HepG2 (cell line): ENCODE measurements around the gene CAMSAP1. TPM values are rescaled to one million over a fixed set of nuclear protein-coding genes. Genes with fewer than 3 reads are reported as not detected.

Experiments
- AGO2 ChIP-seq: fragments of 200-400 bp; formaldehyde crosslinking; optimal IDR thresholded peaks from 2 replicates; pipeline ENCODE3; 2017; ENCODE audit warnings: mild to moderate bottlenecking, low read depth, low read length, moderate library complexity
- ASH2L ChIP-seq: fragments of 300-600, 200-600 bp; sonication (generic); IDR thresholded peaks from 2 replicates; pipeline ENCODE4 v1.7.0; 2017; ENCODE audit warnings: low read depth, mild to moderate bottlenecking, moderate library complexity, mixed read lengths, low read length; ENCODE audit not compliant: insufficient read length
- EZH2 ChIP-seq: conservative IDR thresholded peaks from 2 replicates; pipeline ENCODE4 v1.6.1; 2012; ENCODE audit warnings: mild to moderate bottlenecking, low read depth, low read length, moderate library complexity
- KDM1A ChIP-seq: IDR thresholded peaks from 2 replicates; pipeline ENCODE4 v1.6.1; 2016; ENCODE audit warnings: missing compliant biosample characterization
- NCOA5 ChIP-seq: sonication (generic); formaldehyde crosslinking; IDR thresholded peaks from 2 replicates; pipeline ENCODE4 v1.4.0; 2020; ENCODE audit warnings: missing genetic modification reagents
- NPAS2 ChIP-seq: sonication (generic); formaldehyde crosslinking; IDR thresholded peaks from 2 replicates; pipeline ENCODE4 v1.8.0; 2022; ENCODE audit warnings: mild to moderate bottlenecking, missing genetic modification reagents, borderline replicate concordance
- SP2 ChIP-seq: sonication (generic); formaldehyde crosslinking; IDR thresholded peaks from 2 replicates; pipeline ENCODE4 v1.5.1; 2020; ENCODE audit warnings: mild to moderate bottlenecking, missing genetic modification reagents
- TEAD3 ChIP-seq: optimal IDR thresholded peaks from 2 replicates; pipeline ENCODE3; 2016; ENCODE audit warnings: borderline replicate concordance
- ZNF337 ChIP-seq: sonication (generic); formaldehyde crosslinking; IDR thresholded peaks from 2 replicates; pipeline ENCODE4 v1.5.1; 2020; ENCODE audit warnings: missing genetic modification reagents, low read depth, mild to moderate bottlenecking, borderline replicate concordance
- ZNF468 ChIP-seq: sonication (generic); formaldehyde crosslinking; IDR thresholded peaks from 2 replicates; pipeline ENCODE4 v1.8.0; 2022; ENCODE audit warnings: mild to moderate bottlenecking, moderate library complexity, missing genetic modification reagents
- polyA plus RNA-seq, 8 experiments: library from polyadenylated mRNA; depleted of rRNA in 3 of 8; stranded (reverse) in 7 of 8; unstranded in 1 of 8; fragments of >200 nt; fragmentation: Illumina TruSeq in 4 of 8; extraction: Trizol in 4 of 8; gene quantifications; 2 replicates each; pipeline versions ENCODE4 v1.2.1 to v1.2.3, GENCODE V29; 2011 to 2016; ENCODE audit warnings: low read depth in 4 of 8, missing spikeins in 1 of 8, mixed read lengths in 1 of 8; ENCODE audit not compliant: insufficient read depth in 1 of 8
- total RNA-seq, 5 experiments: library from RNA; depleted of rRNA; stranded (reverse); fragments of >200 nt; fragmentation: Illumina TruSeq; extraction: Trizol; gene quantifications; 2 replicates each; pipeline ENCODE4 v1.2.3, GENCODE V29; 2016; ENCODE audit warnings: low read depth in 1 of 5
- TF ChIP-seq, protein P1 (sequence below): sonication (generic); formaldehyde crosslinking; IDR thresholded peaks from 2 replicates; pipeline ENCODE4 v1.4.0; 2020; ENCODE audit warnings: mild to moderate bottlenecking, missing genetic modification reagents
- TF ChIP-seq, protein P2 (sequence below): sonication (generic); formaldehyde crosslinking; IDR thresholded peaks from 2 replicates; pipeline ENCODE4 v1.4.0; 2020; ENCODE audit warnings: missing genetic modification reagents
- TF ChIP-seq, protein P3 (sequence below): sonication (generic); formaldehyde crosslinking; IDR thresholded peaks from 2 replicates; pipeline ENCODE4 v1.5.0; 2020; ENCODE audit warnings: mild to moderate bottlenecking, missing genetic modification reagents, borderline replicate concordance
- TF ChIP-seq, protein P4 (sequence below): sonication (generic); formaldehyde crosslinking; conservative IDR thresholded peaks from 2 replicates; pipeline ENCODE4 v1.8.1; 2023; ENCODE audit warnings: missing genetic modification reagents

The CAMSAP1 gene
- total and polyA plus RNA-seq, 2 of the 13 experiments (the other 11 are each of a cell fraction or from before 2014, with no cell fraction given), result 3.8 to 12.4 TPM

DNA sequence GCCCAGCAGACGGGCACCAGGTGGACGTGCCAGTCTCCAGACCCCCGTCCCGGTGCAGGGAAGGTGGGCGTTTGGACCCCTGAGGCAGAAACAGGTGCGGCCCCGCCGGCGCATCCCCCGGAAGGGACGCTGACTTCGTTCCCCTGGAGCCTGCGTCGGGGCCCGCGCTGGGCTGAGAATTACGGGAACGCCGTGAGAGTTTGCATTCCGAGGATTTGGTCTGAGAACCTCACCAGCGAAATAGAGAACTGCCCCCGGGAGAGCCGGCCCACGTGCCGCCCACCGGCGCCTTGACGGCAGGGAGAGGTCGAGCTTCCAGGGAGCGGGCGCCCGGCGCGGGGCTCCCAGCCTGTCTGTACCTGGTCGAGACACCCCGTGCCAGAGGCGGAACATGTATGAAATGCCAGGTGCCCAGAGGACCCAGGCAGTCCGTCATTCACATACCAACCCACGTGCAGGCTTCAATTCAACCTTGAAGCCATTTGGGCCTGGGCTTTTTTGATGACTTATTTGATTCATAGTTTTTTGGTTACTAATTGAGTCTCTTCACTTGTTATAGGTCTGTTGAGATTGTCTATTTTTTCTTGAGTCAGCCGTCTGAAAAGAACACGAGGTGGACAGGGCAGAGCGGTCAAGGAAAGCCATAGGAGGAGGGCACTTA lies 877 bp upstream of the CAMSAP1 start (continued):
- TF ChIP-seq EZH2 (no peak), SP2 (CRISPR knock-in tag) (no peak), ASH2L (peak; percentile 41), NCOA5 (CRISPR knock-in tag) (no peak), ZNF337 (CRISPR knock-in tag) (no peak), ZNF468 (0 out of 2 replicates have a peak, but pooled peaks have one; percentile 52), KDM1A (CRISPR knock-in tag) (no peak), AGO2 (peak; percentile 77), NPAS2 (CRISPR knock-in tag) (no peak), TEAD3 (CRISPR knock-in tag) (no peak)
- TF ChIP-seq, protein P1, sequence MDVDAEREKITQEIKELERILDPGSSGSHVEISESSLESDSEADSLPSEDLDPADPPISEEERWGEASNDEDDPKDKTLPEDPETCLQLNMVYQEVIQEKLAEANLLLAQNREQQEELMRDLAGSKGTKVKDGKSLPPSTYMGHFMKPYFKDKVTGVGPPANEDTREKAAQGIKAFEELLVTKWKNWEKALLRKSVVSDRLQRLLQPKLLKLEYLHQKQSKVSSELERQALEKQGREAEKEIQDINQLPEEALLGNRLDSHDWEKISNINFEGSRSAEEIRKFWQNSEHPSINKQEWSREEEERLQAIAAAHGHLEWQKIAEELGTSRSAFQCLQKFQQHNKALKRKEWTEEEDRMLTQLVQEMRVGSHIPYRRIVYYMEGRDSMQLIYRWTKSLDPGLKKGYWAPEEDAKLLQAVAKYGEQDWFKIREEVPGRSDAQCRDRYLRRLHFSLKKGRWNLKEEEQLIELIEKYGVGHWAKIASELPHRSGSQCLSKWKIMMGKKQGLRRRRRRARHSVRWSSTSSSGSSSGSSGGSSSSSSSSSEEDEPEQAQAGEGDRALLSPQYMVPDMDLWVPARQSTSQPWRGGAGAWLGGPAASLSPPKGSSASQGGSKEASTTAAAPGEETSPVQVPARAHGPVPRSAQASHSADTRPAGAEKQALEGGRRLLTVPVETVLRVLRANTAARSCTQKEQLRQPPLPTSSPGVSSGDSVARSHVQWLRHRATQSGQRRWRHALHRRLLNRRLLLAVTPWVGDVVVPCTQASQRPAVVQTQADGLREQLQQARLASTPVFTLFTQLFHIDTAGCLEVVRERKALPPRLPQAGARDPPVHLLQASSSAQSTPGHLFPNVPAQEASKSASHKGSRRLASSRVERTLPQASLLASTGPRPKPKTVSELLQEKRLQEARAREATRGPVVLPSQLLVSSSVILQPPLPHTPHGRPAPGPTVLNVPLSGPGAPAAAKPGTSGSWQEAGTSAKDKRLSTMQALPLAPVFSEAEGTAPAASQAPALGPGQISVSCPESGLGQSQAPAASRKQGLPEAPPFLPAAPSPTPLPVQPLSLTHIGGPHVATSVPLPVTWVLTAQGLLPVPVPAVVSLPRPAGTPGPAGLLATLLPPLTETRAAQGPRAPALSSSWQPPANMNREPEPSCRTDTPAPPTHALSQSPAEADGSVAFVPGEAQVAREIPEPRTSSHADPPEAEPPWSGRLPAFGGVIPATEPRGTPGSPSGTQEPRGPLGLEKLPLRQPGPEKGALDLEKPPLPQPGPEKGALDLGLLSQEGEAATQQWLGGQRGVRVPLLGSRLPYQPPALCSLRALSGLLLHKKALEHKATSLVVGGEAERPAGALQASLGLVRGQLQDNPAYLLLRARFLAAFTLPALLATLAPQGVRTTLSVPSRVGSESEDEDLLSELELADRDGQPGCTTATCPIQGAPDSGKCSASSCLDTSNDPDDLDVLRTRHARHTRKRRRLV, result no peak
- TF ChIP-seq, protein P2, sequence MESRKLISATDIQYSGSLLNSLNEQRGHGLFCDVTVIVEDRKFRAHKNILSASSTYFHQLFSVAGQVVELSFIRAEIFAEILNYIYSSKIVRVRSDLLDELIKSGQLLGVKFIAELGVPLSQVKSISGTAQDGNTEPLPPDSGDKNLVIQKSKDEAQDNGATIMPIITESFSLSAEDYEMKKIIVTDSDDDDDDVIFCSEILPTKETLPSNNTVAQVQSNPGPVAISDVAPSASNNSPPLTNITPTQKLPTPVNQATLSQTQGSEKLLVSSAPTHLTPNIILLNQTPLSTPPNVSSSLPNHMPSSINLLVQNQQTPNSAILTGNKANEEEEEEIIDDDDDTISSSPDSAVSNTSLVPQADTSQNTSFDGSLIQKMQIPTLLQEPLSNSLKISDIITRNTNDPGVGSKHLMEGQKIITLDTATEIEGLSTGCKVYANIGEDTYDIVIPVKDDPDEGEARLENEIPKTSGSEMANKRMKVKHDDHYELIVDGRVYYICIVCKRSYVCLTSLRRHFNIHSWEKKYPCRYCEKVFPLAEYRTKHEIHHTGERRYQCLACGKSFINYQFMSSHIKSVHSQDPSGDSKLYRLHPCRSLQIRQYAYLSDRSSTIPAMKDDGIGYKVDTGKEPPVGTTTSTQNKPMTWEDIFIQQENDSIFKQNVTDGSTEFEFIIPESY (CRISPR knock-in tag), result no peak
- TF ChIP-seq, protein P3, sequence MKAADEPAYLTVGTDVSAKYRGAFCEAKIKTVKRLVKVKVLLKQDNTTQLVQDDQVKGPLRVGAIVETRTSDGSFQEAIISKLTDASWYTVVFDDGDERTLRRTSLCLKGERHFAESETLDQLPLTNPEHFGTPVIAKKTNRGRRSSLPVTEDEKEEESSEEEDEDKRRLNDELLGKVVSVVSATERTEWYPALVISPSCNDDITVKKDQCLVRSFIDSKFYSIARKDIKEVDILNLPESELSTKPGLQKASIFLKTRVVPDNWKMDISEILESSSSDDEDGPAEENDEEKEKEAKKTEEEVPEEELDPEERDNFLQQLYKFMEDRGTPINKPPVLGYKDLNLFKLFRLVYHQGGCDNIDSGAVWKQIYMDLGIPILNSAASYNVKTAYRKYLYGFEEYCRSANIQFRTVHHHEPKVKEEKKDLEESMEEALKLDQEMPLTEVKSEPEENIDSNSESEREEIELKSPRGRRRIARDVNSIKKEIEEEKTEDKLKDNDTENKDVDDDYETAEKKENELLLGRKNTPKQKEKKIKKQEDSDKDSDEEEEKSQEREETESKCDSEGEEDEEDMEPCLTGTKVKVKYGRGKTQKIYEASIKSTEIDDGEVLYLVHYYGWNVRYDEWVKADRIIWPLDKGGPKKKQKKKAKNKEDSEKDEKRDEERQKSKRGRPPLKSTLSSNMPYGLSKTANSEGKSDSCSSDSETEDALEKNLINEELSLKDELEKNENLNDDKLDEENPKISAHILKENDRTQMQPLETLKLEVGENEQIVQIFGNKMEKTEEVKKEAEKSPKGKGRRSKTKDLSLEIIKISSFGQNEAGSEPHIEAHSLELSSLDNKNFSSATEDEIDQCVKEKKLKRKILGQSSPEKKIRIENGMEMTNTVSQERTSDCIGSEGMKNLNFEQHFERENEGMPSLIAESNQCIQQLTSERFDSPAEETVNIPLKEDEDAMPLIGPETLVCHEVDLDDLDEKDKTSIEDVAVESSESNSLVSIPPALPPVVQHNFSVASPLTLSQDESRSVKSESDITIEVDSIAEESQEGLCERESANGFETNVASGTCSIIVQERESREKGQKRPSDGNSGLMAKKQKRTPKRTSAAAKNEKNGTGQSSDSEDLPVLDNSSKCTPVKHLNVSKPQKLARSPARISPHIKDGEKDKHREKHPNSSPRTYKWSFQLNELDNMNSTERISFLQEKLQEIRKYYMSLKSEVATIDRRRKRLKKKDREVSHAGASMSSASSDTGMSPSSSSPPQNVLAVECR, result peak; percentile 64; the same call in 1 of the 2 replicates
- TF ChIP-seq, protein P4, sequence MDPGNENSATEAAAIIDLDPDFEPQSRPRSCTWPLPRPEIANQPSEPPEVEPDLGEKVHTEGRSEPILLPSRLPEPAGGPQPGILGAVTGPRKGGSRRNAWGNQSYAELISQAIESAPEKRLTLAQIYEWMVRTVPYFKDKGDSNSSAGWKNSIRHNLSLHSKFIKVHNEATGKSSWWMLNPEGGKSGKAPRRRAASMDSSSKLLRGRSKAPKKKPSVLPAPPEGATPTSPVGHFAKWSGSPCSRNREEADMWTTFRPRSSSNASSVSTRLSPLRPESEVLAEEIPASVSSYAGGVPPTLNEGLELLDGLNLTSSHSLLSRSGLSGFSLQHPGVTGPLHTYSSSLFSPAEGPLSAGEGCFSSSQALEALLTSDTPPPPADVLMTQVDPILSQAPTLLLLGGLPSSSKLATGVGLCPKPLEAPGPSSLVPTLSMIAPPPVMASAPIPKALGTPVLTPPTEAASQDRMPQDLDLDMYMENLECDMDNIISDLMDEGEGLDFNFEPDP (CRISPR knock-in tag), result no peak
